KMS-11 (cell line): Measurements from ENCODE around the gene TMEM92.
"Not testable (repeated sequence)": the region's sequence is repeated elsewhere in the genome, so short reads cannot be mapped to it uniquely, and the experiment has no call there.

Experiments used
- H2AFZ ChIP-seq: fragments of 200-600 bp; sonication (generic); 2 replicates; pipeline ENCODE4 v1.6.1; 2016; ENCODE audit warnings: antibody characterized with exemption, mixed run types, low read depth
- H3K27ac ChIP-seq: fragments of 200-600 bp; sonication (generic); 2 replicates; pipeline ENCODE4 v1.6.1; 2016; ENCODE audit warnings: mild to moderate bottlenecking, mixed run types
- H3K27me3 ChIP-seq: fragments of 200-600 bp; sonication (generic); 2 replicates; pipeline ENCODE4 v1.6.1; 2017; ENCODE audit warnings: mild to moderate bottlenecking, low read depth, mixed run types, moderate library complexity; ENCODE audit not compliant: insufficient read depth
- H3K36me3 ChIP-seq: fragments of 200-600 bp; sonication (generic); 2 replicates; pipeline ENCODE4 v1.6.1; 2017; ENCODE audit warnings: mild to moderate bottlenecking, mixed run types; ENCODE audit not compliant: insufficient read depth
- H3K4me1 ChIP-seq: fragments of 200-600 bp; sonication (generic); 2 replicates; pipeline ENCODE4 v1.6.1; 2016; ENCODE audit warnings: mild to moderate bottlenecking, low read depth, mixed run types; ENCODE audit not compliant: poor library complexity, severe bottlenecking
- H3K4me2 ChIP-seq: fragments of 200-600 bp; sonication (generic); 2 replicates; pipeline ENCODE4 v1.7.0; 2016; ENCODE audit warnings: mild to moderate bottlenecking, mixed run types
- H3K4me3 ChIP-seq: fragments of 200-600 bp; sonication (generic); IDR thresholded peaks from 2 replicates; pipeline ENCODE4 v1.6.1; 2017; ENCODE audit warnings: low read depth, low read length, mixed read lengths; ENCODE audit not compliant: insufficient read depth
- H3K79me2 ChIP-seq: fragments of 200-600 bp; sonication (generic); 2 replicates; pipeline ENCODE4 v1.6.1; 2016; ENCODE audit warnings: low read depth, mixed run types; ENCODE audit not compliant: insufficient read depth
- H3K9ac ChIP-seq: fragments of 200-600 bp; sonication (generic); 2 replicates; pipeline ENCODE4 v1.6.1; 2016; ENCODE audit warnings: mild to moderate bottlenecking, mixed run types
- H4K20me1 ChIP-seq: fragments of 200-600 bp; sonication (generic); 2 replicates; pipeline ENCODE4 v1.6.1; 2016; ENCODE audit warnings: mild to moderate bottlenecking, mixed run types; ENCODE audit not compliant: insufficient read depth
- TF ChIP-seq, protein P1 (sequence below): fragments of 200-600 bp; sonication (generic); conservative IDR thresholded peaks from 2 replicates; pipeline ENCODE4 v1.6.1; 2017; ENCODE audit warnings: low read depth, mild to moderate bottlenecking, antibody characterized with exemption, low read length, moderate library complexity, mixed read lengths

The TMEM92 gene

DNA sequence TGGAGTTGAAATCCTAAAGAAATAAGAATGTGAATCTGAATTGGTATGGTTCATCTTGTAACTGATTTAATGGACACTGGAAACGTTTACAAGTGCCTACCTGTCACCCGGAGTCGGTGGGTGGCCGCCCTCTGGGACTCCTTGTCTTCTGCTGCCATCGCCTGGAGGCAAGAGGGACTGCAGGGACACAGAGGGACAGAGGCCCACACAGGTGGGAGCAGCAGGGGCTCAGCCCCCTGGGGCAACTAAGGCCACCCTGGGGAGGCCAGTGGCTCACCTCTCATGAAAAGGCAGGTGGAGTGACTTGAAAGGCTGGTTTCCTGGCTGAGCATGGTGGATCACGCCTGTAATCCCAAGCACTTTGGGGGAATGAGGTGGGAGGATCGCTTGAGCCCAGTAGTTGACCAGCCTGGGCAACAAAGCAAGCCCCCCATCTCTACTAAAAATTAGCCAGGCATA is 23.2 kb downstream of the TMEM92 start:
- no peaks in the 10 kb centered on the region; the same call in 1 of the 2 replicates for H3K27me3 ChIP-seq
- H3K27ac ChIP-seq, result no peak overlapping the region
- no peak overlapping the region for H3K4me3 ChIP-seq
- no peaks in the 10 kb centered on the region for H3K79me2 ChIP-seq
- H3K4me2 ChIP-seq, result no peak overlapping the region
- H4K20me1 ChIP-seq, result no peaks in the 10 kb centered on the region
- H2AFZ ChIP-seq, result no peak overlapping the region
- TF ChIP-seq, protein P1, sequence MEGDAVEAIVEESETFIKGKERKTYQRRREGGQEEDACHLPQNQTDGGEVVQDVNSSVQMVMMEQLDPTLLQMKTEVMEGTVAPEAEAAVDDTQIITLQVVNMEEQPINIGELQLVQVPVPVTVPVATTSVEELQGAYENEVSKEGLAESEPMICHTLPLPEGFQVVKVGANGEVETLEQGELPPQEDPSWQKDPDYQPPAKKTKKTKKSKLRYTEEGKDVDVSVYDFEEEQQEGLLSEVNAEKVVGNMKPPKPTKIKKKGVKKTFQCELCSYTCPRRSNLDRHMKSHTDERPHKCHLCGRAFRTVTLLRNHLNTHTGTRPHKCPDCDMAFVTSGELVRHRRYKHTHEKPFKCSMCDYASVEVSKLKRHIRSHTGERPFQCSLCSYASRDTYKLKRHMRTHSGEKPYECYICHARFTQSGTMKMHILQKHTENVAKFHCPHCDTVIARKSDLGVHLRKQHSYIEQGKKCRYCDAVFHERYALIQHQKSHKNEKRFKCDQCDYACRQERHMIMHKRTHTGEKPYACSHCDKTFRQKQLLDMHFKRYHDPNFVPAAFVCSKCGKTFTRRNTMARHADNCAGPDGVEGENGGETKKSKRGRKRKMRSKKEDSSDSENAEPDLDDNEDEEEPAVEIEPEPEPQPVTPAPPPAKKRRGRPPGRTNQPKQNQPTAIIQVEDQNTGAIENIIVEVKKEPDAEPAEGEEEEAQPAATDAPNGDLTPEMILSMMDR, result peak; percentile 91
- no peak overlapping the region for H3K9ac ChIP-seq
- no peaks in the 10 kb centered on the region for H3K4me1 ChIP-seq
- H3K36me3 ChIP-seq, result no peaks in the 10 kb centered on the region

DNA sequence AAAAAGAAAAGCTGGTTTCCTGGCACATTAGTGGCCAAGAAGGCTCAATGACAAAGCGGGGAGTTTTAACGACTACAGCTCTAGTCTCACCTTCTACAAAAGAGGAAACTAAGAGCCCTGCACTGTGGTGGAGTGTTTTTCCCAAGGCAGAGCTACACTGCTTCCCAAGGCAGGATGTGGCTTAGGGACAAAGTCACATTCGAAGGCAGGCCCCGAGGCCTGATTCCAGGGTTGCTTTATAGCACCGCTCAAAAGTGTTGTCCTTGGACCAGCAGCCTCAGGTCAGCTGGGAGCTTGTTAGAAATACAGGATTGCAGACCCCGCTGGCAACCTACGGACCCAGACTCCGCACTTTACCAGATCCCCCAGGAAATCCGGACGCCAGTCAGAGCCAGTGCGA is 23.8 kb downstream of the TMEM92 start:
- Histone ChIP-seq H3K4me2 (no peak overlapping the region), H3K4me3 (no peak overlapping the region), H3K79me2 (no peaks in the 10 kb centered on the region), H3K9ac (no peak overlapping the region), H3K27me3 (no peaks in the 10 kb centered on the region; the same call in 1 of the 2 replicates), H3K36me3 (no peaks in the 10 kb centered on the region), H2AFZ (no peak overlapping the region), H4K20me1 (no peaks in the 10 kb centered on the region), H3K27ac (no peak overlapping the region), H3K4me1 (no peaks in the 10 kb centered on the region)
- TF ChIP-seq, protein P1, result no peak

DNA sequence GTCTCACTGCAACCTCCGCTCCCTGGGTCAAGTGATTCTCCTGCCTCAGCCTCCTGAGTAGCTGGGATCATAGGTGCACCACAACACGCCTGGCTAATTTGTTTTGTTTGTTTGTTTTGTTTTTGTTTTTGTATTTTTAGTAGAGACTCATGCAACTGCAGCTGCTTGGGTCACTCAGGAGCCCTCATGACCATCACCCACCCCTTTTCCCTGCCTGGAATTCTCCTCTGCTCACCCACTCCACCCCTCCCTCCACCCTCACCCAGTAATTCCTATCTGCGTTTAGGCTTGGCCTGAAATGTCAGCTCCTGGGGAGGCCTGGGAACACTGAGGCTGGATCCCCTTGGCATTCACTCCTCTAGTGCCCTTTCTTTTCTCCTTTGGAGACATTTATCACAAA is 25.5 kb downstream of the TMEM92 start:
- Histone ChIP-seq H3K4me1 (no peaks in the 10 kb centered on the region), H3K79me2 (no peaks in the 10 kb centered on the region), H3K9ac (no peak overlapping the region), H3K4me2 (no peak overlapping the region), H3K27me3 (no peaks in the 10 kb centered on the region; the same call in 1 of the 2 replicates), H3K36me3 (no peaks in the 10 kb centered on the region), H3K27ac (no peak overlapping the region), H2AFZ (no peak overlapping the region), H3K4me3 (no peak overlapping the region), H4K20me1 (no peaks in the 10 kb centered on the region)
- TF ChIP-seq, protein P1, result no peak

DNA sequence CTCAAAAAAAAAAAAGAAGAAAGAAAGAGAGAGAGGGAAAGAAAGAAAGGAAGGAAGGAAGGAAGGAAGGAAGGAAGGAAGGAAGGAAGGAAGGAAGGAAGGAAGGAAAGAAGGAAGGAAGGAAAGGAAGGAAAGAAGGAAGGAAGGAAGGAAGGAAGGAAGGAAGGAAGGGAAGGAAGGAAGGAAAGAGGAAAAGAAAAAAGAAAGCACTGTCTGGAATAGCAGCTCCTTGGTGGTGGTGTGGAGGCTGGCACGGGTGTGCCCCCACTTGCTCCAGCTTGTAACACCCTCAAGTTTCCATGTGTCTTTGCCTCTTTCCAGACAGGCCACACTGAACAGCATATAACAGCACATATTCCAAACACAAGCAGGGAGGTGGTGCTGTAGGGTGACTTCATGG is 26.6 kb downstream of the TMEM92 start:
- not testable (repeated sequence) for H3K36me3 ChIP-seq, H3K79me2 ChIP-seq, H3K4me1 ChIP-seq, H4K20me1 ChIP-seq, H3K4me2 ChIP-seq, H3K4me3 ChIP-seq, H3K27ac ChIP-seq, H3K9ac ChIP-seq, H3K27me3 ChIP-seq, H2AFZ ChIP-seq

DNA sequence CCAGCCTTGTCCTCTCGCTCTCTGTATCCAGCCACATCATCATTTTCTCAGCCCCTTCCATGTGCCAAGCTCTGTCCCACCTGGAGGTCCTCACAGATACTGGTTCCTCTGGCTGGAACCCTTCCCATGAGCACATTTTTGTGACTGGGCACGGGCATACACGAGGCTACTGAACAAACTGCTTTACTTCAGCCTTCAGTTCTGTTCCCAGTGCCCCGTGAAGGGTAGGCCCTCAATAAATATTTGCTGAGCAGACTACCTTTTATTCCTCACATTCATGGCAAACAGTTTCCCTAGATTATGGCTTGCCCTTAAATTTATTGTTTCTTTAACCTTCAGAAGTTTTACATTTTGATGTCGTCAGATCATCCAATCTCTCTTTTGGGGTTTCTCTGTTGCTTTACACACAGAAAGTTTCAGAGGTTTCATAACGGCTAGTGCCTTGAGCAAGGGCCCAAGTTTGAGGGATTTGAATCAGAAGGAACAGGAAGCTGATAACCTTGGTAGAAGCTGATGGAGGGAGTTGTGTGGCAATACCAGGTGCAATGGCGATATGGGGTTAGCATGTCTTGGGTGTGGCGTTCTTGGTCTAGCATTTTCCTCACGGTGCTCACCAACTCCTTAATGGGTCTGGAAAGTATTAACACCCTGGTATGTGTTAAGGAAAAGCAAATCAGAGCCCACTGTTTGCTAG is 27.8 kb downstream of the TMEM92 start:
- H3K4me1 ChIP-seq, result no peaks in the 10 kb centered on the region
- no peaks in the 10 kb centered on the region for H4K20me1 ChIP-seq
- H3K36me3 ChIP-seq, result no peaks in the 10 kb centered on the region
- no peaks in the 10 kb centered on the region; the same call in 1 of the 2 replicates for H3K27me3 ChIP-seq
- no peak overlapping the region for H3K4me3 ChIP-seq
- no peak overlapping the region for H3K4me2 ChIP-seq
- TF ChIP-seq, protein P1, result no peak
- H2AFZ ChIP-seq, result no peak overlapping the region
- no peaks in the 10 kb centered on the region for H3K79me2 ChIP-seq
- H3K9ac ChIP-seq, result no peak overlapping the region
- H3K27ac ChIP-seq, result no peak overlapping the region
